ENCODE results near the gene DNMBP. TPM values are rescaled to one million over a fixed set of nuclear protein-coding genes. Genes with fewer than 3 reads are reported as not detected.

DNMBP gene
- total and polyA plus RNA-seq, 2 of the 4 experiments (the other 2 are of a cell fraction), result 10.9 to 13.6 TPM

GRCh38 chr10:99828464-99828863 lies 181.3 kb downstream of the DNMBP start:
- dilution Hi-C loops (cut with HindIII; ENCODE audit: low sequenced_read_pairs, unreplicated experiment), result no loop called here
- Histone ChIP-seq H2BK15ac (ENCODE audit: low read depth, low read length) (no peak overlapping the region), H3K23ac (ENCODE audit: low read depth, low read length) (no peak overlapping the region), H4K5ac (ENCODE audit: low read depth, low read length) (no peak overlapping the region), H3K9me1 (ENCODE audit: insufficient read depth, low read length) (no peaks in the 10 kb centered on the region), H2AK9ac (replicated peaks; ENCODE audit: low read depth, low read length, poor library complexity) (no peak overlapping the region), H3K18ac (ENCODE audit: low read depth, low read length) (peak overlapping the region; percentile 9; the same call in 1 of the 2 replicates), H2BK120ac (ENCODE audit: low read depth, low read length) (no peak overlapping the region), H3K36me3 (ENCODE audit: control insufficient read depth, insufficient read depth, low read length) (no peaks in the 10 kb centered on the region), H4K8ac (ENCODE audit: low read depth in 2 of 2, low read length in 2 of 2) (0 out of 4 replicates have a peak overlapping the region, but pooled peaks of 1 of the 2 experiments have one; percentile 22), H3K56ac (ENCODE audit: extremely low read depth, insufficient read depth, low read length) (no peak overlapping the region), H3K4ac (ENCODE audit: low read depth, low read length) (no peak overlapping the region), H3K27me3 (ENCODE audit: control insufficient read depth, insufficient read depth, low read length) (no peaks in the 10 kb centered on the region), H3K9me3 (ENCODE audit: control insufficient read depth, insufficient read depth, low read length) (peaks cover 6% of the 10 kb centered on the region), H3K14ac (replicated peaks; ENCODE audit: low read depth, low read length) (no peak overlapping the region; the same call in 1 of the 2 replicates), H4K20me1 (ENCODE audit: insufficient read depth, low read length) (no peaks in the 10 kb centered on the region), H3K79me1 (ENCODE audit: low read depth in 1 of 2, low read length in 2 of 2) (no peaks in the 10 kb centered on the region), H2BK20ac (ENCODE audit: low read depth, low read length) (no peak overlapping the region), H2AK5ac (ENCODE audit: low read depth, low read length) (peak overlapping the region; percentile 18; the same call in 1 of the 2 replicates), H3K4me2 (ENCODE audit: low read depth, low read length) (no peak overlapping the region), H4K91ac (ENCODE audit: insufficient read depth, low read depth, low read length) (no peak overlapping the region), H3K27ac (ENCODE audit: insufficient read depth, low read length) (no peak overlapping the region), H3K4me3 (ENCODE audit: insufficient read depth, low read depth, low read length) (no peak overlapping the region), H2AFZ (replicated peaks; ENCODE audit: low read length, poor library complexity) (no peak overlapping the region), H3K9ac (ENCODE audit: low read depth, low read length) (no peak overlapping the region), H3K4me1 (ENCODE audit: control insufficient read depth, insufficient read depth, low read length) (peaks cover 9% of the 10 kb centered on the region), H2BK5ac (ENCODE audit: low read depth, low read length, poor library complexity, severe bottlenecking) (no peak overlapping the region)
- intact Hi-C loops (cut with micrococcal nuclease), result no loop called here
- DNase-seq, result no peak
- in situ Hi-C loops (cut with MboI; ENCODE audit: low sequenced_read_pairs), result no loop called here
- no peak for TF ChIP-seq BHLHE40 (IDR thresholded peaks at IDR 0.05; ENCODE audit: low read depth, low read length)
- TF ChIP-seq FOS (IDR thresholded peaks at IDR 0.05; ENCODE audit: low read depth, low read length), result no peak
- TF ChIP-seq POLR2A (IDR thresholded peaks at IDR 0.05; ENCODE audit: low read depth, low read length), result no peak
- TF ChIP-seq CHD1 (IDR thresholded peaks at IDR 0.05; ENCODE audit: low read depth, low read length), result no peak
- TF ChIP-seq CEBPB (IDR thresholded peaks at IDR 0.05; ENCODE audit: low read depth, low read length), result peak; percentile 28; the same call in 1 of the 2 replicates
- TF ChIP-seq MAFK (IDR thresholded peaks at IDR 0.05; ENCODE audit: low read depth, low read length), result no peak
- no peak for TF ChIP-seq USF2 (IDR thresholded peaks at IDR 0.05; ENCODE audit: low read depth, low read length)
- no CpG with 5 or more reads among the region's 2 CpGs for WGBS, 2 experiments (ENCODE audit: extremely low coverage in 2 of 2, insufficient read length in 1 of 2)
- ATAC-seq (ENCODE audit: low read depth), result no peak
- ChIA-PET POLR2A (ENCODE audit: unreplicated experiment) (no interaction called here), CTCF (no interaction called here)
- no TSS peak for BruUV-seq (replicated peaks)
